Tibial nerve (tissue), 4 donors: ENCODE results near the gene CFAP99.

Experiments used
- EP300 ChIP-seq, 2 donors: sonication (generic); formaldehyde crosslinking; IDR thresholded peaks; one replicate each; pipeline ENCODE4 v1.6.1; 2017; ENCODE audit warnings: antibody characterized with exemption in 2 of 2, mild to moderate bottlenecking in 1 of 2
- POLR2A ChIP-seq, 2 donors: fragments of 450-650 bp; IDR thresholded peaks; one replicate each; pipeline ENCODE4 v1.6.1; 2017; ENCODE audit warnings: antibody characterized with exemption in 2 of 2, mild to moderate bottlenecking in 2 of 2, moderate library complexity in 2 of 2
- TF ChIP-seq, protein P1 (sequence below), 5 experiments: fragments of 200-600 bp in 3 of 5; fragments of 450-650 bp in 2 of 5; sonication (generic) in 3 of 5; IDR thresholded peaks; one replicate each; pipeline ENCODE4 v1.5.1; 2016 to 2019; ENCODE audit warnings: antibody characterized with exemption in 5 of 5, mild to moderate bottlenecking in 3 of 5, moderate library complexity in 2 of 5

- TF ChIP-seq POLR2A (IDR thresholded peaks at IDR 0.05) (no peak), EP300 (IDR thresholded peaks at IDR 0.05) (no peak)
- TF ChIP-seq, protein P1, sequence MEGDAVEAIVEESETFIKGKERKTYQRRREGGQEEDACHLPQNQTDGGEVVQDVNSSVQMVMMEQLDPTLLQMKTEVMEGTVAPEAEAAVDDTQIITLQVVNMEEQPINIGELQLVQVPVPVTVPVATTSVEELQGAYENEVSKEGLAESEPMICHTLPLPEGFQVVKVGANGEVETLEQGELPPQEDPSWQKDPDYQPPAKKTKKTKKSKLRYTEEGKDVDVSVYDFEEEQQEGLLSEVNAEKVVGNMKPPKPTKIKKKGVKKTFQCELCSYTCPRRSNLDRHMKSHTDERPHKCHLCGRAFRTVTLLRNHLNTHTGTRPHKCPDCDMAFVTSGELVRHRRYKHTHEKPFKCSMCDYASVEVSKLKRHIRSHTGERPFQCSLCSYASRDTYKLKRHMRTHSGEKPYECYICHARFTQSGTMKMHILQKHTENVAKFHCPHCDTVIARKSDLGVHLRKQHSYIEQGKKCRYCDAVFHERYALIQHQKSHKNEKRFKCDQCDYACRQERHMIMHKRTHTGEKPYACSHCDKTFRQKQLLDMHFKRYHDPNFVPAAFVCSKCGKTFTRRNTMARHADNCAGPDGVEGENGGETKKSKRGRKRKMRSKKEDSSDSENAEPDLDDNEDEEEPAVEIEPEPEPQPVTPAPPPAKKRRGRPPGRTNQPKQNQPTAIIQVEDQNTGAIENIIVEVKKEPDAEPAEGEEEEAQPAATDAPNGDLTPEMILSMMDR (IDR thresholded peaks at IDR 0.05), result no peak
These were observed 8.0 kb downstream of the CFAP99 start for GRCh38 chr4:2426711-2427275.
